Measurements from ENCODE around the gene TRAPPC13. TPM values are rescaled to one million over a fixed set of nuclear protein-coding genes. Genes with fewer than 3 reads are reported as not detected.

TRAPPC13 gene
- total and polyA plus RNA-seq, 2 experiments from 2014 or later: 16.3 to 20.1 TPM

- TF ChIP-seq STAT1 (IDR thresholded peaks at IDR 0.05; ENCODE audit: unreplicated experiment): no peak
- TF ChIP-seq POLR2AphosphoS5 (IDR thresholded peaks at IDR 0.05; ENCODE audit: low read depth): no peak
- no peak overlapping the region for H3K4me3 Mint-ChIP-seq
- Histone ChIP-seq H2AFZ (no peak overlapping the region), H3K4me2 (no peak overlapping the region), H3K4me3 (no peak overlapping the region), H3K9me2 (ENCODE audit: insufficient read depth) (no peaks in the 10 kb centered on the region), H3K27ac (ENCODE audit: low read depth) (no peak overlapping the region), H3K79me2 (replicated peaks; ENCODE audit: insufficient read depth) (no peaks in the 10 kb centered on the region), H3F3A (replicated peaks; ENCODE audit: low read depth) (no peaks in the 10 kb centered on the region), H4K20me1 (replicated peaks; ENCODE audit: insufficient read depth) (no peaks in the 10 kb centered on the region), H3K36me3 (ENCODE audit: insufficient read depth) (peaks cover 4% of the 10 kb centered on the region; the same call in 1 of the 2 replicates), H3K4me1 (ENCODE audit: insufficient read depth) (no peaks in the 10 kb centered on the region), H3K27me3 (ENCODE audit: insufficient read depth) (no peaks in the 10 kb centered on the region)
- H3K9me3 Mint-ChIP-seq: no peaks in the 10 kb centered on the region
- ATAC-seq (no peak), DNase-seq (ENCODE audit: low spot score) (no peak)
- H3K4me1 Mint-ChIP-seq: no peaks in the 10 kb centered on the region
- peaks cover 20% of the 10 kb centered on the region; the same call in 2 of the 3 replicates for H3K36me3 Mint-ChIP-seq (ENCODE audit: low read depth)
- no peak overlapping the region for H3K27ac Mint-ChIP-seq
- H3K27me3 Mint-ChIP-seq (ENCODE audit: insufficient read depth, low read depth, poor library complexity): no peaks in the 10 kb centered on the region
Measured at GRCh38 chr5:65704621-65705239, 79.9 kb downstream of the TRAPPC13 start.

- no peak for ATAC-seq
- Histone ChIP-seq H3K36me3 (ENCODE audit: insufficient read depth) (peaks cover 4% of the 10 kb centered on the region; the same call in 1 of the 2 replicates), H3K79me2 (replicated peaks; ENCODE audit: insufficient read depth) (no peaks in the 10 kb centered on the region), H3K9me2 (ENCODE audit: insufficient read depth) (no peaks in the 10 kb centered on the region), H2AFZ (no peak overlapping the region), H3F3A (replicated peaks; ENCODE audit: low read depth) (no peaks in the 10 kb centered on the region), H4K20me1 (replicated peaks; ENCODE audit: insufficient read depth) (no peaks in the 10 kb centered on the region), H3K4me1 (ENCODE audit: insufficient read depth) (no peaks in the 10 kb centered on the region), H3K4me2 (no peak overlapping the region), H3K4me3 (no peak overlapping the region), H3K27me3 (ENCODE audit: insufficient read depth) (no peaks in the 10 kb centered on the region), H3K27ac (ENCODE audit: low read depth) (no peak overlapping the region)
- Mint-ChIP-seq H3K4me3 (no peak overlapping the region), H3K4me1 (no peaks in the 10 kb centered on the region), H3K9me3 (no peaks in the 10 kb centered on the region), H3K36me3 (ENCODE audit: low read depth) (peaks cover 12% of the 10 kb centered on the region; the same call in 2 of the 3 replicates), H3K27ac (no peak overlapping the region), H3K27me3 (ENCODE audit: insufficient read depth, low read depth, poor library complexity) (no peaks in the 10 kb centered on the region)
- no peak for DNase-seq (ENCODE audit: low spot score)
- TF ChIP-seq REST (IDR thresholded peaks at IDR 0.05; ENCODE audit: unreplicated experiment) (no peak), EZH2 (IDR thresholded peaks at IDR 0.05; ENCODE audit: low read depth, unreplicated experiment) (no peak), ZNF331 (CRISPR knock-in tag; IDR thresholded peaks at IDR 0.05; ENCODE audit: low read depth) (no peak), CTCF (conservative IDR thresholded peaks at IDR 0.05; ENCODE audit: low read depth in 2 of 2) (no peak), ZNF114 (CRISPR knock-in tag; IDR thresholded peaks at IDR 0.05) (no peak), ZNF462 (CRISPR knock-in tag; IDR thresholded peaks at IDR 0.05) (no peak), STAT1 (IDR thresholded peaks at IDR 0.05; ENCODE audit: unreplicated experiment) (no peak)
Measured at GRCh38 chr5:65707663-65708062, 82.8 kb downstream of the TRAPPC13 start.

Measured in GM23338 (cell line).